Stimulated activated CD8-positive, alpha-beta memory T cell treated with anti-CD3 and anti-CD28 coated beads, Interleukin-15, amount 100 ng/mL, for 4 hours (primary cell): Measurements from ENCODE around the gene DUSP15.

Experiments
- DNase-seq, 2 donors: peaks; one replicate each; pipeline ENCODE4 v3.0.0-alpha.2; 2020; ENCODE audit warnings: low read depth in 2 of 2

DUSP15 gene

GRCh38 chr20:31894980-31895675 is 24.8 kb upstream of the DUSP15 start:
- no peak for DNase-seq

- DNase-seq, result no peak
These were observed 20.3 kb upstream of the DUSP15 start for GRCh38 chr20:31890646-31891045.

GRCh38 chr20:31883829-31884228 is 13.5 kb upstream of the DUSP15 start:
- no peak for DNase-seq

- DNase-seq, result no peak
These were observed 11.6 kb upstream of the DUSP15 start for GRCh38 chr20:31881945-31882344.

GRCh38 chr20:31879143-31879987 is 9.0 kb upstream of the DUSP15 start:
- peak; percentile 51 to 56 for DNase-seq

GRCh38 chr20:31877684-31878083 is 7.4 kb upstream of the DUSP15 start:
- no peak for DNase-seq

GRCh38 chr20:31875671-31876070 is 5.3 kb upstream of the DUSP15 start:
- no peak for DNase-seq

- no peak for DNase-seq
These were observed 2.1 kb upstream of the DUSP15 start for GRCh38 chr20:31872406-31872805.

- no peak for DNase-seq
These were observed 1.3 kb upstream of the DUSP15 start for GRCh38 chr20:31871618-31871954.

- DNase-seq, result no peak
These were observed 645 bp upstream of the DUSP15 start for GRCh38 chr20:31870726-31871617.

- no peak for DNase-seq
These were observed 720 bp downstream of the DUSP15 start for GRCh38 chr20:31869673-31869941.

GRCh38 chr20:31868853-31869672 is 1.3 kb downstream of the DUSP15 start:
- no peak for DNase-seq

GRCh38 chr20:31866221-31866620 is 4.1 kb downstream of the DUSP15 start:
- DNase-seq, result no peak

- no peak for DNase-seq
These were observed 5.6 kb downstream of the DUSP15 start for GRCh38 chr20:31864521-31865400.

GRCh38 chr20:31863296-31864085 is 6.8 kb downstream of the DUSP15 start:
- DNase-seq, result no peak

GRCh38 chr20:31862506-31862905 is 7.8 kb downstream of the DUSP15 start:
- no peak for DNase-seq

- no peak for DNase-seq
These were observed 8.2 kb downstream of the DUSP15 start for GRCh38 chr20:31862157-31862470.

GRCh38 chr20:31861385-31862156 is 8.8 kb downstream of the DUSP15 start:
- peak; percentile 37 to 53 for DNase-seq

GRCh38 chr20:31861135-31861384 is 9.3 kb downstream of the DUSP15 start:
- no peak for DNase-seq
